Neural cell (in vitro differentiated cells): ENCODE measurements around the gene CTNNA2. TPM values are rescaled to one million over a fixed set of nuclear protein-coding genes. Genes with fewer than 3 reads are reported as not detected.
A peak's percentile ranks its signal among the peaks of the same experiment; 100 is the strongest.

ENCODE experiments used
- H2AFZ ChIP-seq: fragments of 200-600, 300-800 bp; sonication (generic), shearing (Covaris generic); 2 replicates; pipeline ENCODE4 v1.6.0; 2014; ENCODE audit warnings: low read depth, mild to moderate bottlenecking, antibody characterized with exemption, low read length, moderate library complexity
- H3F3A ChIP-seq: fragments of 200-600 bp; shearing (Covaris generic); 2 replicates; pipeline ENCODE4 v1.6.1; 2016; ENCODE audit warnings: mild to moderate bottlenecking, moderate library complexity, mixed read lengths, antibody characterized with exemption, low read length; ENCODE audit not compliant: insufficient read depth, poor library complexity, severe bottlenecking
- H3K27ac ChIP-seq: fragments of 200-600, 300-800 bp; sonication (generic), shearing (Covaris generic); 2 replicates; pipeline ENCODE4 v1.5.1; 2014; ENCODE audit warnings: mild to moderate bottlenecking, low read length, moderate library complexity
- H3K27me3 ChIP-seq: fragments of 300-800, 200-600 bp; sonication (generic), shearing (Covaris generic); 2 replicates; pipeline ENCODE4 v1.6.0; 2014; ENCODE audit warnings: mild to moderate bottlenecking, low read depth, low read length, moderate library complexity; ENCODE audit not compliant: insufficient read depth
- H3K36me3 ChIP-seq: fragments of 300-800, 200-600 bp; sonication (generic), shearing (Covaris generic); 2 replicates; pipeline ENCODE4 v1.5.1; 2014; ENCODE audit warnings: mild to moderate bottlenecking, antibody characterized with exemption, low read length, moderate library complexity; ENCODE audit not compliant: insufficient read depth
- H3K4me2 ChIP-seq: fragments of 300-800, 200-600 bp; sonication (generic), shearing (Covaris generic); 2 replicates; pipeline ENCODE4 v1.6.0; 2014; ENCODE audit warnings: mild to moderate bottlenecking, low read length
- H3K4me3 ChIP-seq: fragments of 300-800, 200-600 bp; sonication (generic), shearing (Covaris generic); 2 replicates; pipeline ENCODE4 v1.5.1; 2014; ENCODE audit warnings: mild to moderate bottlenecking, low read length, moderate library complexity
- H3K79me2 ChIP-seq: fragments of 200-600 bp; shearing (Covaris generic); replicated peaks from 2 replicates; pipeline ENCODE4 v1.6.0; 2014; ENCODE audit warnings: mild to moderate bottlenecking, low read length, moderate library complexity; ENCODE audit not compliant: insufficient read depth
- H3K9ac ChIP-seq: fragments of 300-800, 200-600 bp; sonication (generic), shearing (Covaris generic); 2 replicates; pipeline ENCODE4 v1.6.1; 2016; ENCODE audit warnings: mild to moderate bottlenecking, low read length, mixed read lengths
- H3K9me2 ChIP-seq: fragments of 200-600 bp; shearing (Covaris generic); 2 replicates; pipeline ENCODE4 v1.6.1; 2016; ENCODE audit warnings: mild to moderate bottlenecking, low read length, mixed read lengths; ENCODE audit not compliant: insufficient read depth
- H3K9me3 ChIP-seq: fragments of 200-600, 300-800 bp; sonication (generic), shearing (Covaris generic); 2 replicates; pipeline ENCODE4 v1.6.1; 2016; ENCODE audit warnings: mild to moderate bottlenecking, mixed run types, low read length, moderate library complexity, mixed read lengths
- H4K20me1 ChIP-seq: fragments of 200-600 bp; shearing (Covaris generic); 2 replicates; pipeline ENCODE4 v1.6.1; 2016; ENCODE audit warnings: mild to moderate bottlenecking, mixed run types; ENCODE audit not compliant: insufficient read depth
- CTCF ChIP-seq: fragments of 450-650 bp; IDR thresholded peaks from 2 replicates; pipeline ENCODE4 v1.5.1; 2014; ENCODE audit warnings: antibody characterized with exemption, mild to moderate bottlenecking, moderate library complexity; ENCODE audit not compliant: poor library complexity, severe bottlenecking
- EP300 ChIP-seq: fragments of 450-650 bp; conservative IDR thresholded peaks from 2 replicates; pipeline ENCODE4 v1.6.1; 2014; ENCODE audit warnings: antibody characterized with exemption, mild to moderate bottlenecking, moderate library complexity; ENCODE audit not compliant: poor library complexity, severe bottlenecking
- EZH2 ChIP-seq: fragments of 200-600, 300-800 bp; shearing (Covaris generic), sonication (generic); IDR thresholded peaks from 2 replicates; pipeline ENCODE4 v1.6.1; 2014; ENCODE audit warnings: antibody characterized with exemption, low read length, borderline replicate concordance, mild to moderate bottlenecking; ENCODE audit not compliant: insufficient read depth, poor library complexity, severe bottlenecking
- MXI1 ChIP-seq: fragments of 450-650 bp; conservative IDR thresholded peaks from 2 replicates; pipeline ENCODE4 v1.6.1; 2014; ENCODE audit warnings: antibody characterized with exemption, mild to moderate bottlenecking; ENCODE audit not compliant: poor library complexity, severe bottlenecking
- POLR2AphosphoS5 ChIP-seq: IDR thresholded peaks from 2 replicates; pipeline ENCODE4 v1.6.1; 2012
- RAD21 ChIP-seq: fragments of 450-650 bp; conservative IDR thresholded peaks from 2 replicates; pipeline ENCODE4 v1.6.1; 2014; ENCODE audit warnings: antibody characterized with exemption, mild to moderate bottlenecking, moderate library complexity
- REST ChIP-seq: IDR thresholded peaks from 2 replicates; pipeline ENCODE4 v1.6.1; 2012; ENCODE audit warnings: borderline replicate concordance
- SMC3 ChIP-seq: fragments of 450-650 bp; conservative IDR thresholded peaks from 2 replicates; pipeline ENCODE4 v1.6.1; 2014; ENCODE audit warnings: antibody characterized with exemption, mild to moderate bottlenecking, moderate library complexity; ENCODE audit not compliant: poor library complexity
- TAF1 ChIP-seq: IDR thresholded peaks from 2 replicates; pipeline ENCODE4 v1.6.1; 2012; ENCODE audit warnings: low read depth
- polyA plus RNA-seq: library from polyadenylated mRNA; depleted of rRNA; stranded (reverse); fragments of >200 nt; gene quantifications from 2 replicates; pipeline ENCODE4 v1.2.3, GENCODE V29; 2014

CTNNA2 gene
- polyA plus RNA-seq, 1 donor from 2014 or later, result 194 TPM

- H2AFZ ChIP-seq, result no peak overlapping the region
- no peak for TF ChIP-seq POLR2AphosphoS5
- no peaks in the 10 kb centered on the region for H3K9me2 ChIP-seq
- H3K36me3 ChIP-seq, result no peaks in the 10 kb centered on the region
- H3K4me2 ChIP-seq, result no peak overlapping the region
- H3K4me3 ChIP-seq, result no peak overlapping the region
- no peaks in the 10 kb centered on the region for H4K20me1 ChIP-seq
- H3K9ac ChIP-seq, result no peak overlapping the region
- no peaks in the 10 kb centered on the region for H3K79me2 ChIP-seq
- H3F3A ChIP-seq, result no peaks in the 10 kb centered on the region
- no peak overlapping the region for H3K27ac ChIP-seq
- H3K9me3 ChIP-seq, result no peaks in the 10 kb centered on the region
- no peaks in the 10 kb centered on the region for H3K27me3 ChIP-seq
Observed at GRCh38 chr2:79788952-79789651, 276.3 kb downstream of the CTNNA2 start.

- no peak overlapping the region for H3K9ac ChIP-seq
- H2AFZ ChIP-seq, result no peak overlapping the region
- H3K4me2 ChIP-seq, result no peak overlapping the region
- H3K79me2 ChIP-seq, result no peaks in the 10 kb centered on the region
- H3K9me2 ChIP-seq, result no peaks in the 10 kb centered on the region
- no peaks in the 10 kb centered on the region for H3F3A ChIP-seq
- H4K20me1 ChIP-seq, result no peaks in the 10 kb centered on the region
- no peaks in the 10 kb centered on the region for H3K27me3 ChIP-seq
- no peak overlapping the region for H3K4me3 ChIP-seq
- no peak for TF ChIP-seq REST
- TF ChIP-seq MXI1, result no peak
- no peak for TF ChIP-seq RAD21
- TF ChIP-seq POLR2AphosphoS5, result no peak
- no peak for TF ChIP-seq SMC3
- TF ChIP-seq CTCF, result no peak
- TF ChIP-seq EP300, result no peak
- no peak for TF ChIP-seq EZH2
- no peak for TF ChIP-seq TAF1
- H3K36me3 ChIP-seq, result no peaks in the 10 kb centered on the region
- peak overlapping the region; percentile 7 for H3K27ac ChIP-seq
- H3K9me3 ChIP-seq, result no peaks in the 10 kb centered on the region
Observed at GRCh38 chr2:79789811-79790210, 277.0 kb downstream of the CTNNA2 start.

GRCh38 chr2:79792090-79792489, 279.2 kb downstream of the CTNNA2 start:
- Histone ChIP-seq H3K9ac (no peak overlapping the region), H3K27me3 (no peaks in the 10 kb centered on the region), H3K79me2 (no peaks in the 10 kb centered on the region), H3K9me2 (no peaks in the 10 kb centered on the region), H3K27ac (no peak overlapping the region), H3K36me3 (no peaks in the 10 kb centered on the region), H2AFZ (no peak overlapping the region), H3K4me2 (no peak overlapping the region), H3K4me3 (no peak overlapping the region), H3F3A (no peaks in the 10 kb centered on the region), H3K9me3 (no peaks in the 10 kb centered on the region), H4K20me1 (no peaks in the 10 kb centered on the region)
- TF ChIP-seq POLR2AphosphoS5, result no peak
- TF ChIP-seq EP300, result no peak
- no peak for TF ChIP-seq REST
- no peak for TF ChIP-seq RAD21
- no peak for TF ChIP-seq MXI1
- no peak for TF ChIP-seq TAF1
- TF ChIP-seq CTCF, result no peak
- TF ChIP-seq EZH2, result no peak
- no peak for TF ChIP-seq SMC3
